K562 (cell line): ENCODE data around the gene OR13A1. TPM values are rescaled to one million over a fixed set of nuclear protein-coding genes. Genes with fewer than 3 reads are reported as not detected.
"Not testable (repeated sequence)": the region's sequence is repeated elsewhere in the genome, so short reads cannot be mapped to it uniquely, and the experiment has no call there.

Source experiments
- ATAC-seq: fragments of 200-7000 bp; cut with Tn5 transposase; 3 replicates; pipeline ENCODE4 v1.9.1; 2020; ENCODE audit warnings: moderate library complexity
- BruUV-seq: library from RNA; stranded (reverse); fragments of 400-500 nt; replicated peaks from 2 replicates; lab custom pipeline; 2021; lab: Mats Ljungman, UMichigan
- CTCF ChIA-PET: fragments of 300-600 bp; formaldehyde crosslinking; extraction: SDS; loops from one replicate; lab custom pipeline; 2021; ENCODE audit warnings: low intra/inter-chr PET ratio; lab: Yijun Ruan, JAX
- POLR2A ChIA-PET: fragments of 300-600, 350-650 bp; sonication (Branson Sonifier 250); formaldehyde crosslinking; extraction: SDS; loops from one replicate; lab custom pipeline; 2021; ENCODE audit warnings: antibody characterized with exemption, inconsistent platforms; lab: Yijun Ruan, JAX
- DNase-seq, 4 experiments: peaks; one replicate each; pipeline versions ENCODE4 v3.0.0 to v3.0.0-alpha.2; 2011 to 2018; ENCODE audit warnings: low spot score in 3 of 4, mixed read lengths in 3 of 4; ENCODE audit errors: extremely low read depth in 1 of 4
- FAIRE-seq: peaks from 2 replicates; lab custom pipeline; 2011; peaks lifted over from hg19 to GRCh38; lab: Jason Lieb, UNC
- H2AFZ ChIP-seq: 2 replicates; pipeline ENCODE4 v1.6.0; 2011; ENCODE audit warnings: low read depth, low read length, control low read depth, inconsistent platforms
- H3K27ac ChIP-seq: fragments of 200-600 bp; 3 replicates; pipeline ENCODE4 v1.8.0; 2011; ENCODE audit warnings: low read depth, mild to moderate bottlenecking, control low read depth, inconsistent platforms, low read length, moderate library complexity, mixed read lengths; ENCODE audit errors: extremely low read depth
- H3K27me3 ChIP-seq, 2 experiments: fragments of 300-600 bp in 1 of 2; 2 replicates in 1 of 2; 3 replicates in 1 of 2; pipeline versions ENCODE4 v1.6.0 to v1.8.0; 2011; ENCODE audit warnings: inconsistent platforms in 2 of 2, low read length in 2 of 2, mild to moderate bottlenecking in 1 of 2, mixed read lengths in 1 of 2, moderate library complexity in 1 of 2; ENCODE audit not compliant: control insufficient read depth in 2 of 2, insufficient read depth in 2 of 2
- H3K36me3 ChIP-seq: fragments of 300-600 bp; 3 replicates; pipeline ENCODE4 v1.8.0; 2011; ENCODE audit warnings: mild to moderate bottlenecking, low read length, inconsistent platforms; ENCODE audit not compliant: control insufficient read depth, insufficient read depth
- H3K4me1 ChIP-seq, 2 experiments: fragments of 200-600 bp in 1 of 2; replicated peaks in 1 of 2; 2 replicates in 1 of 2; 3 replicates in 1 of 2; pipeline versions ENCODE4 v1.5.1 to v1.8.0; 2011; ENCODE audit warnings: inconsistent platforms in 2 of 2, low read length in 2 of 2, mild to moderate bottlenecking in 1 of 2, mixed read lengths in 1 of 2, moderate library complexity in 1 of 2; ENCODE audit not compliant: control insufficient read depth in 2 of 2, insufficient read depth in 2 of 2
- H3K4me2 ChIP-seq: 2 replicates; pipeline ENCODE4 v1.6.1; 2011; ENCODE audit warnings: low read length, control low read depth, inconsistent platforms, mixed read lengths; ENCODE audit not compliant: insufficient read depth
- H3K4me3 ChIP-seq: fragments of 200-600 bp; sonication (generic), shearing (Covaris generic); 2 replicates; pipeline ENCODE4 v1.5.1; 2016; ENCODE audit warnings: control low read depth, inconsistent platforms
- H3K79me2 ChIP-seq: fragments of 200-600 bp; 3 replicates; pipeline ENCODE4 v1.8.0; 2011; ENCODE audit warnings: low read length, inconsistent platforms; ENCODE audit not compliant: control insufficient read depth, insufficient read depth
- H3K9ac ChIP-seq, 2 experiments: 2 replicates each; pipeline versions ENCODE4 v1.6.0 to v1.6.1; 2011; ENCODE audit warnings: low read depth in 2 of 2, low read length in 2 of 2, control low read depth in 1 of 2, inconsistent platforms in 1 of 2, mild to moderate bottlenecking in 1 of 2, mixed read lengths in 1 of 2; ENCODE audit not compliant: insufficient read depth in 1 of 2
- H3K9me1 ChIP-seq: one replicate; pipeline ENCODE4 v1.6.0; 2011; ENCODE audit warnings: inconsistent platforms, mild to moderate bottlenecking, low read length, moderate library complexity; ENCODE audit not compliant: control insufficient read depth, insufficient read depth
- H3K9me3 ChIP-seq: replicated peaks from 2 replicates; pipeline ENCODE4 v1.5.1; 2011; ENCODE audit warnings: low read depth, low read length, inconsistent platforms; ENCODE audit not compliant: control insufficient read depth, insufficient read depth
- H4K20me1 ChIP-seq: replicated peaks from 2 replicates; pipeline ENCODE4 v1.6.1; 2011; ENCODE audit warnings: low read length, inconsistent platforms, mixed read lengths; ENCODE audit not compliant: control insufficient read depth, insufficient read depth
- FOXA3 ChIP-seq, 2 experiments: fragments of 450-650 bp in 1 of 2; sonication (generic) in 1 of 2; formaldehyde crosslinking; IDR thresholded peaks in 1 of 2; conservative IDR thresholded peaks in 1 of 2; 2 replicates each; pipeline versions ENCODE4 v1.4.0 to v1.8.0; 2020 to 2022; ENCODE audit warnings: mild to moderate bottlenecking in 2 of 2, missing genetic modification reagents in 1 of 2
- SMAD4 ChIP-seq: fragments of 250-450 bp; sonication (Bioruptor Pico); conservative IDR thresholded peaks from 2 replicates; pipeline ENCODE4 v1.8.0; 2021; ENCODE audit warnings: inconsistent platforms, mild to moderate bottlenecking, moderate library complexity
- YY1 ChIP-seq, 3 experiments: IDR thresholded peaks; 2 replicates each; pipeline ENCODE4 v1.6.1; 2011; ENCODE audit warnings: low read length in 2 of 3, mild to moderate bottlenecking in 2 of 3, moderate library complexity in 2 of 3, borderline replicate concordance in 1 of 3, control low read depth in 1 of 3, low read depth in 1 of 3; ENCODE audit not compliant: insufficient read depth in 3 of 3, insufficient replicate concordance in 2 of 3, control insufficient read depth in 1 of 3, insufficient read length in 1 of 3; ENCODE audit errors: extremely low read depth in 1 of 3
- ZNF507 ChIP-seq: conservative IDR thresholded peaks from 2 replicates; pipeline ENCODE4 v1.6.1; 2017; ENCODE audit warnings: missing genetic modification characterization, missing compliant biosample characterization
- ZNF57 ChIP-seq: fragments of 450-650 bp; formaldehyde crosslinking; IDR thresholded peaks from 2 replicates; pipeline ENCODE4 v1.4.0; 2020; ENCODE audit warnings: mild to moderate bottlenecking, moderate library complexity
- ZNF79 ChIP-seq: fragments of 250-450 bp; sonication (Bioruptor Pico); IDR thresholded peaks from 2 replicates; pipeline ENCODE4 v1.4.0; 2020; ENCODE audit warnings: low read depth, mild to moderate bottlenecking, moderate library complexity
- WGBS: fragments of 100-300 bp; shearing (Covaris generic); methylation state at CpG from one replicate; pipeline ENCODE4 v1.1.6; 2016; ENCODE audit warnings: low coverage, mixed read lengths; ENCODE audit not compliant: insufficient coverage; ENCODE audit errors: missing lambda C conversion rate; 5-methylcytosine and 5-hydroxymethylcytosine counted together
- in situ Hi-C: fragments of 300-500 bp; cut with MboI; formaldehyde crosslinking; loops from 4 replicates; pipeline ENCODE4 v1.15.0; 2018; ENCODE audit warnings: inconsistent platforms, mixed read lengths
- intact Hi-C: fragments of 100-400 bp; cut with micrococcal nuclease; formaldehyde crosslinking; loops from 2 replicates; pipeline ENCODE4 v1.14.2; 2022
- polyA plus RNA-seq, 8 experiments: library from polyadenylated mRNA; depleted of rRNA in 4 of 8; stranded (reverse) in 5 of 8; unstranded in 3 of 8; fragments of >200 nt; fragmentation: Nextera tagmentation in 2 of 8; fragmentation: Illumina TruSeq in 1 of 8; extraction: Ambion mirVana in 2 of 8; extraction: Trizol in 1 of 8; gene quantifications; 2 replicates each; pipeline versions ENCODE4 v1.2.1 to v1.2.3, GENCODE V29; 2011 to 2014; ENCODE audit warnings: inconsistent platforms in 1 of 8, missing spikeins in 1 of 8
- total RNA-seq, 7 experiments: library from RNA; depleted of rRNA in 6 of 7; stranded (reverse); fragments of >200 nt in 6 of 7; fragmentation: Illumina TruSeq in 2 of 7; extraction: Trizol in 2 of 7; gene quantifications; 2 replicates each; pipeline versions ENCODE4 v1.2.1 to v1.2.3, GENCODE V29; 2011 to 2021; ENCODE audit warnings: low replicate concordance in 1 of 7
- TF ChIP-seq, protein P1 (sequence below): fragments of 450-650 bp; IDR thresholded peaks from 2 replicates; pipeline ENCODE4 v1.6.1; 2016; ENCODE audit warnings: borderline replicate concordance

OR13A1 gene
- total and polyA plus RNA-seq, 9 of the 15 experiments (the other 6 are each of a cell fraction or from before 2014, with no cell fraction given), result 0.03 to 0.11 (median 0.06) TPM; not detected in 3

DNA sequence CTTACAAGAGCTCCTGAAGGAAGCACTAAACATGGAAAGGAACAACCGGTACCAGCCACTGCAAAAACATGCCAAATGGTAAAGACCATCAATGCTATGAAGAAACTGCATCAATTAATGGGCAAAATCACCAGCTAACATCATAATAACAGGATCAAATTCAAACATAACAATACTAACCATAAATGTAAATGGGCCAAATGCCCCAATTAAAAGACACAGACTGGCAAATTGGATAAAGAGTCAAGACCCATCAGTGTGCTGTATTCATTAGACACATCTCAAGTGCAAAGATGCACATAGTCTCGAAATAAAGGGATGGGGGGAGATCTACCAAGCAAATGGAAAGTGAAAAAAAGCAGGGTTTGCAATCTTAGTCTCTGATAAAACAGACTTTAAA is 47.6 kb downstream of the OR13A1 start:
- H3K79me2 ChIP-seq, H3K4me1 ChIP-seq, intact Hi-C loops, FAIRE-seq, ATAC-seq, BruUV-seq, H3K4me3 ChIP-seq, H2AFZ ChIP-seq, H3K4me2 ChIP-seq, H3K36me3 ChIP-seq, H4K20me1 ChIP-seq, H3K27me3 ChIP-seq, CTCF ChIA-PET, H3K27ac ChIP-seq, in situ Hi-C loops, DNase-seq, POLR2A ChIA-PET, H3K9ac ChIP-seq, H3K9me3 ChIP-seq, H3K9me1 ChIP-seq: not testable (repeated sequence)
- 16% methylated on average over 2 of the region's 2 CpGs for WGBS
- TF ChIP-seq ZNF507, result peak; percentile 90

DNA sequence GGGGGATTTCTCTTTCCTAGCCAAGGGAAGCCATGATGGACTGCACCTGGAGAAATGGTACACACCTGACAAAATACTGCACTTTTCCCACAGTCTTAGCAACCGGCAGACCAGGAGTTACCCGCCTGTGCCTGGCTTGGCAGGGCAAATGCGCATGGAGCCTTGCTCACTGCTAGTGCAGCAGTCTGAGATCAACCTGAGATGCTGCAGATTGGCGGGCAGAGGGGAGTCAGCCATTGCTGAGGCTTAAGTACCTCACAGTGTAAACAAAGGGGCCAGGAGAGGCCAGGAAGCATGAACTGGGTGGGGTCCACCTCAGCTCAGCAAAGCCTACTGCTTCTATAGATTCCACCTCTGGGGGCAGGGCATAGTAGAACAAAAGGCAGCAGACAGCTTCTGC is 49.4 kb downstream of the OR13A1 start:
- Histone ChIP-seq H4K20me1 (no peaks in the 10 kb centered on the region), H3K79me2 (no peaks in the 10 kb centered on the region), H3K9me3 (0 out of 2 replicates have a peak, but pooled peaks cover 2% of the 10 kb centered on the region), H3K4me3 (no peak overlapping the region), H3K36me3 (no peaks in the 10 kb centered on the region), H3K9ac (peak overlapping the region in 1 of 2 experiments; percentile 68; a peak in 1 of 4 replicates), H2AFZ (peak overlapping the region; percentile 61), H3K27ac (no peak overlapping the region), H3K4me1 (peaks cover 5 to 12% of the 10 kb centered on the region in 2 experiments; a peak in 4 of 5 replicates), H3K9me1 (no peaks in the 10 kb centered on the region), H3K27me3 (no peaks in the 10 kb centered on the region), H3K4me2 (peak overlapping the region; percentile 16; the same call in 1 of the 2 replicates)
- no peak for FAIRE-seq
- peak; percentile 81 for ATAC-seq
- ChIA-PET CTCF (no interaction called here), POLR2A (interaction anchor here (1.0 kb wide), 1 partner anchor 13 kb away, joined by 3 read pairs; no protein-coding TSS in a partner anchor)
- intact Hi-C loops (no loop called here), in situ Hi-C loops (no loop called here)
- peak in 1 of 4 experiments; percentile 52 for DNase-seq
- 63% methylated on average over 4 of the region's 4 CpGs for WGBS
- no TSS peak for BruUV-seq
- TF ChIP-seq, protein P1, sequence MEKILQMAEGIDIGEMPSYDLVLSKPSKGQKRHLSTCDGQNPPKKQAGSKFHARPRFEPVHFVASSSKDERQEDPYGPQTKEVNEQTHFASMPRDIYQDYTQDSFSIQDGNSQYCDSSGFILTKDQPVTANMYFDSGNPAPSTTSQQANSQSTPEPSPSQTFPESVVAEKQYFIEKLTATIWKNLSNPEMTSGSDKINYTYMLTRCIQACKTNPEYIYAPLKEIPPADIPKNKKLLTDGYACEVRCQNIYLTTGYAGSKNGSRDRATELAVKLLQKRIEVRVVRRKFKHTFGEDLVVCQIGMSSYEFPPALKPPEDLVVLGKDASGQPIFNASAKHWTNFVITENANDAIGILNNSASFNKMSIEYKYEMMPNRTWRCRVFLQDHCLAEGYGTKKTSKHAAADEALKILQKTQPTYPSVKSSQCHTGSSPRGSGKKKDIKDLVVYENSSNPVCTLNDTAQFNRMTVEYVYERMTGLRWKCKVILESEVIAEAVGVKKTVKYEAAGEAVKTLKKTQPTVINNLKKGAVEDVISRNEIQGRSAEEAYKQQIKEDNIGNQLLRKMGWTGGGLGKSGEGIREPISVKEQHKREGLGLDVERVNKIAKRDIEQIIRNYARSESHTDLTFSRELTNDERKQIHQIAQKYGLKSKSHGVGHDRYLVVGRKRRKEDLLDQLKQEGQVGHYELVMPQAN, result no peak
- TF ChIP-seq FOXA3 (CRISPR knock-in tag; conservative IDR thresholded peaks at IDR 0.05 in 1 of 2, IDR thresholded peaks at IDR 0.05 in 1 of 2), result peak in 1 of 2 experiments; percentile 65; a peak in 1 of 4 replicates
- no peak for TF ChIP-seq SMAD4 (CRISPR knock-in tag)
- no peak for TF ChIP-seq ZNF57 (CRISPR knock-in tag)
- TF ChIP-seq ZNF79, result no peak
- TF ChIP-seq YY1 (IDR thresholded peaks at IDR 0.05; ENCODE audit: borderline replicate concordance in 1 of 3, control insufficient read depth in 1 of 3, extremely low read depth in 1 of 3, insufficient read depth in 3 of 3, insufficient read length in 1 of 3, insufficient replicate concordance in 2 of 3, low read depth in 1 of 3, low read length in 2 of 3), result peak in 1 of 3 experiments; percentile 43
